AG09309 (cell line): ENCODE results near the gene BCKDHB.
"Not testable (repeated sequence)": the region's sequence is repeated elsewhere in the genome, so short reads cannot be mapped to it uniquely, and the experiment has no call there.

Source experiments
- DNase-seq: peaks from one replicate; pipeline ENCODE4 v3.0.0-alpha.2; 2010; ENCODE audit warnings: low read depth
- H3K4me3 ChIP-seq: 2 replicates; pipeline ENCODE4 v1.5.1; 2011; ENCODE audit warnings: mild to moderate bottlenecking, low read depth, low read length, moderate library complexity; ENCODE audit not compliant: control insufficient read depth
- CTCF ChIP-seq: IDR thresholded peaks from 2 replicates; pipeline ENCODE4 v1.5.1; 2011; ENCODE audit warnings: mild to moderate bottlenecking, low read depth, low read length, inconsistent platforms; ENCODE audit not compliant: insufficient read depth, control insufficient read depth; ENCODE audit errors: missing control alignments

Gene BCKDHB

GRCh38 chr6:80106418-80107235 is at the start of gene BCKDHB:
Gene BCKDHB (plus strand): TSS chr6:80106671. CDS start chr6:80106694, 23 bp downstream.
- peak; percentile 87 for DNase-seq
- TF ChIP-seq CTCF, result peak; percentile 5
- peak within 1 kb of the TSS; percentile 64 for H3K4me3 ChIP-seq

GRCh38 chr6:80060774-80061173 is 45.7 kb upstream of the BCKDHB start:
- DNase-seq, result no peak
- no peak for TF ChIP-seq CTCF
- H3K4me3 ChIP-seq, result no peak overlapping the region

- not testable (repeated sequence) for DNase-seq, H3K4me3 ChIP-seq
Observed at GRCh38 chr6:80068146-80068545, 38.3 kb upstream of the BCKDHB start.

GRCh38 chr6:80070431-80070830 is 36.0 kb upstream of the BCKDHB start:
- not testable (repeated sequence) for DNase-seq, H3K4me3 ChIP-seq

GRCh38 chr6:80077067-80077466 is 29.4 kb upstream of the BCKDHB start:
- no peak overlapping the region for H3K4me3 ChIP-seq
- no peak for TF ChIP-seq CTCF
- DNase-seq, result no peak

GRCh38 chr6:80088637-80089036 is 17.8 kb upstream of the BCKDHB start:
- H3K4me3 ChIP-seq, result no peak overlapping the region
- DNase-seq, result no peak
- no peak for TF ChIP-seq CTCF

- DNase-seq, result no peak
- no peak for TF ChIP-seq CTCF
- no peak overlapping the region for H3K4me3 ChIP-seq
Observed at GRCh38 chr6:80091506-80091905, 15.0 kb upstream of the BCKDHB start.

- TF ChIP-seq CTCF, result peak; percentile 35
- DNase-seq, result no peak
Observed at GRCh38 chr6:80094017-80094416, 12.5 kb upstream of the BCKDHB start.

More at GRCh38 chr6:80094017-80094416, 12.5 kb upstream of the BCKDHB start:
- no peak overlapping the region for H3K4me3 ChIP-seq
